GOT3 (cell line): ENCODE measurements around the gene C10orf90.
A peak's percentile ranks its signal among the peaks of the same experiment; 100 is the strongest.

Source experiments
- DNase-seq: peaks from one replicate; lab custom pipeline; 2025; ENCODE audit warnings: mixed read lengths; lab: John Stamatoyannopoulos, UW

The C10orf90 gene

DNA sequence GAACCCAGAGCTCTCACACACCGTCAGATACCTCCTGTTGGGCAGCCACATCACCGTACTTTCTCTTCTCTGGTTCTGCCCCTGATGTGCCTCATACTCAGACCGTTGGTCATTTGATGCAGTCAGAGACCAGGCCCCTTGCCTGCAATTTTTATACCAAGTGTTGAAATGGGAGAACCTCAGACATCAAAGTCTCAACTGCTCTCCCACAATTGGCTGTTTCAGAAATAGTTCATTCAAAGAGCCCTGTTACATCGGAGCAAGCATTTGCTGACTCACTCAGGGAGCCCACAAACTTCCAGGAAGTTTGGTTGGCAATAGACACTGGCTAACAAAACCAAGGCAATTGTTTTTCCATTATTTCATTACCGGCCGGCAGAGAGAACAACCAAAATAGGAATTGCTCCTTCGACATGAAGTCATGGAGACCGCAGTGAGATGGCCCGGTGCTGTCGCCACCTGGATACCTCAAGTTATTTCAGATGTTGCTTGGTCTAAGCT lies 248.7 kb downstream of the C10orf90 start:
- DNase-seq, result peak; percentile 35

- no peak for DNase-seq
These were observed 249.8 kb downstream of the C10orf90 start for GRCh38 chr10:126420567-126421300.

- no peak for DNase-seq
These were observed 253.2 kb downstream of the C10orf90 start for GRCh38 chr10:126417220-126417825.

- DNase-seq, result no peak
These were observed 260.7 kb downstream of the C10orf90 start for GRCh38 chr10:126409821-126410220.

- no peak for DNase-seq
These were observed 261.4 kb downstream of the C10orf90 start for GRCh38 chr10:126408953-126409641.

GRCh38 chr10:126407831-126408230 lies 262.7 kb downstream of the C10orf90 start:
- DNase-seq, result no peak

- no peak for DNase-seq
These were observed 265.2 kb downstream of the C10orf90 start for GRCh38 chr10:126405239-126405775.

DNA sequence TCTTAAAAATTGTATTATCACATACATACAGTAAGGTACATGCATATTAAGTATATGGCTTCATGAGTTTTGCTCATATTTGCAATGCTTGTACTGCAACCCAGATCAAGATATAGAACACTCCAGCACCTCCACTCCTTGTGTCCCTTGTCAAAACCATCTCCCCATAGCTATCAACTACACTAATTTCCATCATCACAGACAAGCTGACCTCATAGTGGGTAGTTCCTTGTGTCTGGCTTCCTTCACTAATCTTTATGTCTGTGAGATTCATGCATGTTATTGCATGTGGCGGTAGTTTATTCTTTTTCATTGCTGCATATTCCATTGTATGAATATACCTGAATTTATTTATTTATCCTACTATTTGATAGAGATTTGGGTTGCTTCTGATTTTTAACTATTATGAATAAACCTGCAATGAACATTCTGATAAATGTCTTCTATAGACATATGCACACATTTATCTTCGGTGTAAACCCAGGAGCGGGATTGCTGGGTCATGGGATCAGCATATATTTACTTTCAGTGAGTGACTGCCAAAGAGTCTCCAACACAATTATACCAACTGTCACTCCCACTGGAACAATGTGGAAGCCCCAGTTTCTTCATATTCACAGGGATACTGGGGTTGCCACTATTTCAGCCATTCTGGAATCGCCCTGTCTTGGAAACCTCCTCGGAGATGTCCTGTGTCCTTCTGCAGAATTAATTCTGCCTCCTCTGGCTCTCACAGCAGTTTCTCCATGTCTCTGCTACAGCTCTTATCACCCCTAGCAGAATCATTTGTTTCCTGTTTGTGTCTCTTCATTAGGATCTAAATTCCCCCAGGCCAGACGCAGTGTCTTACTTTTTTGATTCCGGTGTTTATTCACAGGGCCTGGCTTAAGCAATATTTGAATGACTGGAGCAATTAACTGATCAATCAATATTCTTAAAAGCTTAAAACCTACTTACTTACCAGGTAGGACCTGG lies 267.5 kb downstream of the C10orf90 start:
- DNase-seq, result no peak

- DNase-seq, result no peak
These were observed 269.9 kb downstream of the C10orf90 start for GRCh38 chr10:126400641-126401040.

DNA sequence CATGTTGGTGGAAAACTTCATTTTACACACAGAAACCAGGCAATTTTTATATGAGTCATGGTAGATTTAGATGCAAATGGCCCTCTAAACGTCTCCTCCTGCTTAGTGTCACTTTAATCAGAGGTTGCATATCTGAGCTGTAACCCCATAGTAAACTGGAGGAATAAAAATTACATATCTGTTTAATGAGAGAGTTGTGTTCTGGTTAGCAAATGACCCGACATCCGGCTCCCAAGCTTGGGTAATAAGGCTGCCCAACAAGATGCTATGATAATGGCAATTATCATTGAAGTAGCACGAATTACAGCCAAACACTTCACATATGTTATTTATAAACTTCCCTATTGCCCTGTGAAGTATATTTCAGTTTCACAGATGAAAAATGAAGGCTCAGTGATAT lies 271.6 kb downstream of the C10orf90 start:
- no peak for DNase-seq

- no peak for DNase-seq
These were observed 272.1 kb downstream of the C10orf90 start for GRCh38 chr10:126398383-126398743.

GRCh38 chr10:126397640-126398382 lies 272.7 kb downstream of the C10orf90 start:
- DNase-seq, result peak; percentile 52

GRCh38 chr10:126397156-126397555 lies 273.3 kb downstream of the C10orf90 start:
- DNase-seq, result no peak

DNA sequence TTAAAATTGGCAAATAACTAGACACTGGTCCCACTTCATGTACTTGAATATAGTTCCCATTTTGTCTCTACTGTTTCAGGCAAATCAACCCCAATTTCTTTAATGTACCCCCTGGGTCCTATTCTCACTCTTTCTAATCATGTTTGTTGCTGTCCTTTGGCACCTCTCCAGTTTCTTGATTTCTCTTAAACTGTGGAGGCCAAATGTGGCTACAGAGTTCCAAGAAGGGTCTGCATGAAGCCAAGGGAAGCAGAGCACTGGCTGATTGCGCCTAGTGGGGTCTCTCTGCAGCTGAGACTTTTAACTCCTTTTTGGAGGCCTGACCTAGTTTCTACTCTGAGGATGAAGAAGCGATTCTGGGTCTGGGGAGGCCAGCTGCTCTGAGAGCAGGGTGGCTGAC lies 275.5 kb downstream of the C10orf90 start:
- no peak for DNase-seq

GRCh38 chr10:126393076-126393475 lies 277.4 kb downstream of the C10orf90 start:
- DNase-seq, result no peak

DNA sequence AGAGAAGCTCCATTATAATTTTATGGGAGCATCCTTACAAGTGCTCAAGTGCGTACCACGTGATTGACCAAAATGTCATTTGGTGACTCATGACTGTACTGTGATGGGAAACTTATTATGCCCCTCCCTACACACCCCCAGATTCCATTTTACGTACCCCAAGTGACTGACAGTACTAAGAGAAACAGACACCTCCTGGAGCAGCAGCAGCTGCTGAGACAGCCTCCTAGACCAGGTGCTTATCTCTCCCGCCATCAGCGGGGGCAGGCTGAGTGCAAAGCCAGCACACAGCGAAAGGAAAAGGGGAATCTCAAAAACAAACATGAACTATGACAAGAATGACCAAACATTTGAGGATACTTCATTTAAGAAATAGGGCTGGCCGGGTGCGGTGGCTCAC lies 278.0 kb downstream of the C10orf90 start:
- DNase-seq, result no peak

DNA sequence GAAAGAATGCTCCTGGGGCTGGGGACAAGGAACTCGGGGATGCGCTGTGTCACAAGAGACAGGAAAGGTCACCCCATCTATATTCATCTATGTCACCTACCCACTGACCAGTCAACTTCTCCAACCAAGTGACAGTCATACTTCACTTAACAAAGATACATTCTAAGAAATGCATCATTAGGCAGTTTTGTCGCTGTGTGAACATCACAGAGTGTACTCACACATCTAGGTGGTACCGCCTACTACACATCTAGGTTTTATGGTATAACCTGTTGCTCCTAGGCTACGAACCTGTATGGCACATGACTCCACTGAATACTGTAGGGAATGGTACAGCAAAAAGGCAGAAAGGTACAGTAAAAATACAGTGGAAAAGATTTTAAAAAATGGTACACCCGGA lies 278.4 kb downstream of the C10orf90 start:
- DNase-seq, result no peak

GRCh38 chr10:126391192-126391885 lies 279.2 kb downstream of the C10orf90 start:
- DNase-seq, result no peak

DNA sequence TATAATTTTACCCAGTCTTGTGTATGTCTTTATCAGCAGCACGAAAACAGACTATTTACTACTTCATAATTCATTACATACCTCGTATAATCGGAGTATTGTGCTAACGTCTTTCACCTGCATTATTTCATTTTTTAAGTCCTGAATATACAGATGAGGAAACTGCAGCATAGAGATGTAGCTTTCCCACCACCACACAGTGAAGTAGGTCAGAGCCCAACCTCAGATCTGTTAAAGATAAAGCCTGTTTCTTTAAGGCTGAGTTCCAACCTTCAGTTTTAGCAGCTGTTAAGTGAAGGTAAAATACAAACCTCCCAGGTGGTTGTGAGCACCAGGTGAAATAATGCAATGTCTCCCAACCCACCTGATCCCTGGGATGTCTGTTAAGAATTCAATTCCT lies 280.2 kb downstream of the C10orf90 start:
- no peak for DNase-seq
